ENCODE results near the gene LZTS2. TPM values are rescaled to one million over a fixed set of nuclear protein-coding genes. Genes with fewer than 3 reads are reported as not detected.

LZTS2 gene
- total RNA-seq, 4 donors from 2014 or later: 26.7 to 55.2 (median 41.4) TPM

DNA sequence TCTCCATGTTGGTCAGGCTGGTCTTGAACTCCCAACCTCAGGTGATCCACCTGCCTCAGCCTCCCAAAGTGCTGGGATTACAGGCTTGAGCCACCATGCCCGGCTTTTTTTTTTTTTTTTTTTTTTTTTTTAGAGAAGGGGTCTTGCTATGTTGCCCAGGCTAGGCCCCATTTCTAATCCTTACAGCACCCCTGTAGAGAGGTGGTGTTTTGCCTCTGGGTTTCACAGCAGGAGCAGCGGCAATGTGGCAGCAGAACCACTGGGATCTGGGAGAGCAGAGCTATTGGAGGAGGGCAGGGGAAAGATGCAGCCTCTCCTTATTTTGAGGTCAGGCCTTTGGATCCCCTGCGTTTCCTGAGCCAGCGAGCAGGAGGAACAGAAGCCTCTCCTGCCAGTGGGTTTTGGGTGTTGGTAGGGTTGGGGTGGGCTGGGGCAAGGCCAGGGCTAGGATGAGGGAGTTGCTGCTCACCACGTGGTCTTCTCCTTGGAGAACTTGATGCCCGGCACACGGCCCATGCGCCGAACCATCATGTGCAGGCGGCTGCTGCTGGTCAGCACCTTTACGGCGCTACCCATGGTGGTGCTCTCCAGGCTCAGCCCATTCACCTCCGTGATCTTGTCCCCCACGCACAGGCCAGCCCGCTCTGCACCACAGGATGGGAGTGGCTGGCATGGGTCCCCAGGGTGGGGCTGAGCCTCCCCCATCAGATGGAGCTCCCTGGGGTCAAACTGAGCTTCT lies 23.5 kb downstream of the LZTS2 start:
- 60 to 83% methylated on average over 1 of the region's 15 CpGs for WGBS, 2 donors
- Histone ChIP-seq H3K9me3 (no peaks in the 10 kb centered on the region), H3K36me3 (no peaks in the 10 kb centered on the region), H3K27me3 (peaks cover 0 to 31% (median 0%) of the 10 kb centered on the region in 4 donors), H3K4me3 (no peak overlapping the region), H3K27ac (no peak overlapping the region), H3K4me1 (peaks cover 7 to 9% (median 7%) of the 10 kb centered on the region in 3 donors)
- TF ChIP-seq POLR2A (IDR thresholded peaks at IDR 0.05): no peak
- intact Hi-C loops (cut with DNase I): no loop called here
- no peak for DNase-seq

- H3K4me1 ChIP-seq: peaks cover 7 to 34% (median 15%) of the 10 kb centered on the region in 3 donors
- no peak for DNase-seq
- no peaks in the 10 kb centered on the region for H3K36me3 ChIP-seq
- H3K27ac ChIP-seq: no peak overlapping the region
- H3K27me3 ChIP-seq: peaks cover 0 to 21% (median 0%) of the 10 kb centered on the region in 4 donors
- intact Hi-C loops (cut with DNase I): no loop called here
- H3K9me3 ChIP-seq: no peaks in the 10 kb centered on the region
- no peak for TF ChIP-seq POLR2A (IDR thresholded peaks at IDR 0.05)
- TF ChIP-seq, protein P1, sequence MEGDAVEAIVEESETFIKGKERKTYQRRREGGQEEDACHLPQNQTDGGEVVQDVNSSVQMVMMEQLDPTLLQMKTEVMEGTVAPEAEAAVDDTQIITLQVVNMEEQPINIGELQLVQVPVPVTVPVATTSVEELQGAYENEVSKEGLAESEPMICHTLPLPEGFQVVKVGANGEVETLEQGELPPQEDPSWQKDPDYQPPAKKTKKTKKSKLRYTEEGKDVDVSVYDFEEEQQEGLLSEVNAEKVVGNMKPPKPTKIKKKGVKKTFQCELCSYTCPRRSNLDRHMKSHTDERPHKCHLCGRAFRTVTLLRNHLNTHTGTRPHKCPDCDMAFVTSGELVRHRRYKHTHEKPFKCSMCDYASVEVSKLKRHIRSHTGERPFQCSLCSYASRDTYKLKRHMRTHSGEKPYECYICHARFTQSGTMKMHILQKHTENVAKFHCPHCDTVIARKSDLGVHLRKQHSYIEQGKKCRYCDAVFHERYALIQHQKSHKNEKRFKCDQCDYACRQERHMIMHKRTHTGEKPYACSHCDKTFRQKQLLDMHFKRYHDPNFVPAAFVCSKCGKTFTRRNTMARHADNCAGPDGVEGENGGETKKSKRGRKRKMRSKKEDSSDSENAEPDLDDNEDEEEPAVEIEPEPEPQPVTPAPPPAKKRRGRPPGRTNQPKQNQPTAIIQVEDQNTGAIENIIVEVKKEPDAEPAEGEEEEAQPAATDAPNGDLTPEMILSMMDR (IDR thresholded peaks at IDR 0.05): no peak
- WGBS, 2 donors: 75 to 82% methylated on average over 9 of the region's 10 CpGs
- no peak overlapping the region for H3K4me3 ChIP-seq
Measured at GRCh38 chr10:101027106-101027720, 27.6 kb downstream of the LZTS2 start.

GRCh38 chr10:101028446-101029337 lies 29.1 kb downstream of the LZTS2 start:
- no peaks in the 10 kb centered on the region for H3K9me3 ChIP-seq
- no peak overlapping the region for H3K27ac ChIP-seq
- H3K4me1 ChIP-seq: peaks cover 17 to 49% (median 20%) of the 10 kb centered on the region in 3 donors
- no peak overlapping the region for H3K4me3 ChIP-seq
- no peak for DNase-seq
- no peaks in the 10 kb centered on the region for H3K36me3 ChIP-seq
- H3K27me3 ChIP-seq: peaks cover 0 to 21% (median 0%) of the 10 kb centered on the region in 4 donors
- TF ChIP-seq, protein P1 (IDR thresholded peaks at IDR 0.05): no peak
- no peak for TF ChIP-seq POLR2A (IDR thresholded peaks at IDR 0.05)
- WGBS, 2 donors: 59 to 64% methylated on average over 6 to 7 of the region's 7 CpGs
- intact Hi-C loops (cut with DNase I): no loop called here

GRCh38 chr10:101029520-101030295 lies 30.1 kb downstream of the LZTS2 start:
- WGBS, 2 donors: 76 to 77% methylated on average over 4 to 5 of the region's 27 CpGs
- Histone ChIP-seq H3K27ac (no peak overlapping the region), H3K9me3 (no peaks in the 10 kb centered on the region), H3K27me3 (peaks cover 0 to 21% (median 0%) of the 10 kb centered on the region in 4 donors), H3K4me3 (no peak overlapping the region), H3K4me1 (peaks cover 18 to 58% (median 20%) of the 10 kb centered on the region in 3 donors), H3K36me3 (peaks cover 0 to 3% (median 2%) of the 10 kb centered on the region in 3 donors)
- no peak for TF ChIP-seq POLR2A (IDR thresholded peaks at IDR 0.05)
- TF ChIP-seq, protein P1 (IDR thresholded peaks at IDR 0.05): peak in 1 of 6 experiments; percentile 4
- intact Hi-C loops (cut with DNase I): no loop called here
- DNase-seq: no peak
